Measurements from ENCODE around the gene NOL11.

DNA sequence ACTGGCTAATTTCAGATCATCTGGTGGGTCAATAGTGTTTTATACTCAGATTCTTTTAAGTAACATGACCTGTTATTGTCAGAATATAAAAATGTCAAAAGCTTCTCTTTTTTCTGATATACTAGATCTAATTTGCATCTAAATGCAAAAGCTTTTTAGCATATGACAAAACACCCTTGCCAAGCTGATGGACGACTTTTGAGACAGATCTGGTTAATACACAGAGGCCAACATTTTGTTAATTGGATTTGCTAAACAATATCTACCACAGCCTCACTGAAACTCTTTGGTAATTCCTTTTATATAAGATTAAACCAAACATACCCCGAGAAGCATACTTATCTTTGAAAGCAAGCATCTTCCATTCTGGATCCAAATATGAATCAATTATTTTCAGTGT, 10.3 kb upstream of the NOL11 start:
- TF ChIP-seq FOXS1 (CRISPR knock-in tag; IDR thresholded peaks at IDR 0.05) (no peak), ZSCAN20 (CRISPR knock-in tag; IDR thresholded peaks at IDR 0.05) (no peak), SMC3 (IDR thresholded peaks at IDR 0.05) (no peak), MAZ (IDR thresholded peaks at IDR 0.05; ENCODE audit: borderline replicate concordance, low read depth, low read length) (no peak), EP300 (IDR thresholded peaks at IDR 0.05) (no peak), POLR2A (IDR thresholded peaks at IDR 0.05; ENCODE audit: low read length) (no peak), RAD21 (conservative IDR thresholded peaks at IDR 0.05 in 1 of 2, IDR thresholded peaks at IDR 0.05 in 1 of 2) (no peak), POLR2AphosphoS2 (conservative IDR thresholded peaks at IDR 0.05; ENCODE audit: low read length) (no peak), EHF (CRISPR knock-in tag; IDR thresholded peaks at IDR 0.05) (no peak), CHD4 (IDR thresholded peaks at IDR 0.05; ENCODE audit: borderline replicate concordance) (no peak), HDAC2 (IDR thresholded peaks at IDR 0.05) (no peak), KDM5A (IDR thresholded peaks at IDR 0.05) (no peak)
- TF ChIP-seq, protein P1, sequence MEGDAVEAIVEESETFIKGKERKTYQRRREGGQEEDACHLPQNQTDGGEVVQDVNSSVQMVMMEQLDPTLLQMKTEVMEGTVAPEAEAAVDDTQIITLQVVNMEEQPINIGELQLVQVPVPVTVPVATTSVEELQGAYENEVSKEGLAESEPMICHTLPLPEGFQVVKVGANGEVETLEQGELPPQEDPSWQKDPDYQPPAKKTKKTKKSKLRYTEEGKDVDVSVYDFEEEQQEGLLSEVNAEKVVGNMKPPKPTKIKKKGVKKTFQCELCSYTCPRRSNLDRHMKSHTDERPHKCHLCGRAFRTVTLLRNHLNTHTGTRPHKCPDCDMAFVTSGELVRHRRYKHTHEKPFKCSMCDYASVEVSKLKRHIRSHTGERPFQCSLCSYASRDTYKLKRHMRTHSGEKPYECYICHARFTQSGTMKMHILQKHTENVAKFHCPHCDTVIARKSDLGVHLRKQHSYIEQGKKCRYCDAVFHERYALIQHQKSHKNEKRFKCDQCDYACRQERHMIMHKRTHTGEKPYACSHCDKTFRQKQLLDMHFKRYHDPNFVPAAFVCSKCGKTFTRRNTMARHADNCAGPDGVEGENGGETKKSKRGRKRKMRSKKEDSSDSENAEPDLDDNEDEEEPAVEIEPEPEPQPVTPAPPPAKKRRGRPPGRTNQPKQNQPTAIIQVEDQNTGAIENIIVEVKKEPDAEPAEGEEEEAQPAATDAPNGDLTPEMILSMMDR (IDR thresholded peaks at IDR 0.05) = no peak
